DOHH2 (cell line): ENCODE data around the gene SLC5A4.

ENCODE experiments used
- H3F3A ChIP-seq: fragments of 200-600 bp; sonication (generic), shearing (Covaris generic); 2 replicates; pipeline ENCODE4 v1.6.0; 2016; ENCODE audit warnings: antibody characterized with exemption, mild to moderate bottlenecking; ENCODE audit not compliant: control insufficient read depth, insufficient read depth
- H3K27ac ChIP-seq: fragments of 200-600 bp; sonication (generic); 2 replicates; pipeline ENCODE4 v1.5.1; 2014; ENCODE audit warnings: low read depth, mild to moderate bottlenecking, low read length, moderate library complexity
- H3K27me3 ChIP-seq: fragments of 200-600 bp; sonication (generic); 2 replicates; pipeline ENCODE4 v1.6.1; 2014; ENCODE audit warnings: mild to moderate bottlenecking, low read length, mixed read lengths; ENCODE audit not compliant: control insufficient read depth
- H3K36me3 ChIP-seq: fragments of 200-600 bp; sonication (generic); 2 replicates; pipeline ENCODE4 v1.6.1; 2014; ENCODE audit warnings: mild to moderate bottlenecking, low read length, moderate library complexity, mixed read lengths; ENCODE audit not compliant: control insufficient read depth
- H3K4me1 ChIP-seq: fragments of 200-600 bp; sonication (generic); 2 replicates; pipeline ENCODE4 v1.6.1; 2014; ENCODE audit warnings: mild to moderate bottlenecking, low read length, mixed read lengths; ENCODE audit not compliant: control insufficient read depth
- H3K4me2 ChIP-seq: fragments of 200-600 bp; sonication (generic); 2 replicates; pipeline ENCODE4 v1.6.0; 2014; ENCODE audit warnings: mild to moderate bottlenecking, low read length, moderate library complexity
- H3K4me3 ChIP-seq: fragments of 200-600 bp; sonication (generic); 2 replicates; pipeline ENCODE4 v1.5.1; 2014; ENCODE audit warnings: mild to moderate bottlenecking, low read length, mixed read lengths
- H3K79me2 ChIP-seq: fragments of 200-600 bp; sonication (generic); 2 replicates; pipeline ENCODE4 v1.6.1; 2014; ENCODE audit warnings: mild to moderate bottlenecking, low read length, mixed read lengths; ENCODE audit not compliant: control insufficient read depth
- H3K9me2 ChIP-seq: fragments of 200-600 bp; sonication (generic); replicated peaks from 2 replicates; pipeline ENCODE4 v1.6.1; 2014; ENCODE audit warnings: mild to moderate bottlenecking, low read length, mixed read lengths; ENCODE audit not compliant: control insufficient read depth
- H3K9me3 ChIP-seq: fragments of 200-600 bp; sonication (generic); 2 replicates; pipeline ENCODE4 v1.6.1; 2014; ENCODE audit warnings: antibody characterized with exemption, low read length, mixed read lengths; ENCODE audit not compliant: control insufficient read depth, insufficient read depth
- H4K20me1 ChIP-seq: fragments of 200-600 bp; sonication (generic); 2 replicates; pipeline ENCODE4 v1.6.0; 2014; ENCODE audit warnings: low read depth, mild to moderate bottlenecking, antibody characterized with exemption, low read length, moderate library complexity; ENCODE audit not compliant: control insufficient read depth, insufficient read depth
- EZH2phosphoT487 ChIP-seq: fragments of 200-600 bp; sonication (generic); IDR thresholded peaks from 2 replicates; pipeline ENCODE4 v1.6.1; 2017; ENCODE audit warnings: borderline replicate concordance, mild to moderate bottlenecking, antibody characterized with exemption, low read length, moderate library complexity, mixed read lengths
- TF ChIP-seq, protein P1 (sequence below): fragments of 200-600 bp; sonication (generic); IDR thresholded peaks from one replicate; pipeline ENCODE4 v1.5.1; 2014; ENCODE audit warnings: antibody characterized with exemption, mild to moderate bottlenecking, low read depth, low read length; ENCODE audit not compliant: poor library complexity, severe bottlenecking

SLC5A4 gene

DNA sequence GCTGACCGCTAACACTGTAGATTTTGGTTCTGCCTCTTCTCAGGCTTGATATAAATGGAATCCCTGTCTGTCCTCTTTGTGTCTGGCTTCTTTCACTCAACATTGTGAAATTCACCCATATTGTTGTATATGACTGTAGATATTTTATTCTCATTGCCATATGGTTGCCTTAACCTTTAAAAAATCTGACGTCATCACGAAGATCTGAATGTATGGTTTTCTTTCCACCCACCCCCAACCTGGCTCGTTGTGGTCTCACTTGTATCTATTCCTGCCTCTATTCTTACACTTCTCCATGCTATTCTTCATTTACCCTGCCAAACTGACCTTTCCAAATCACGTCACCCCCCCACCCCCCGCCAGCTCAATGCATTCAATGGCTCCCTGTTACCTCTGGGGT is 74.1 kb downstream of the SLC5A4 start:
- Histone ChIP-seq H3K4me2 (no peak overlapping the region), H3K79me2 (no peaks in the 10 kb centered on the region), H3K27ac (no peak overlapping the region), H3K27me3 (0 out of 2 replicates have a peak, but pooled peaks cover 3% of the 10 kb centered on the region), H3K4me1 (no peaks in the 10 kb centered on the region), H3K9me3 (no peaks in the 10 kb centered on the region), H3K4me3 (no peak overlapping the region), H4K20me1 (no peaks in the 10 kb centered on the region), H3K9me2 (no peaks in the 10 kb centered on the region), H3F3A (no peaks in the 10 kb centered on the region), H3K36me3 (no peaks in the 10 kb centered on the region)
- TF ChIP-seq, protein P1, sequence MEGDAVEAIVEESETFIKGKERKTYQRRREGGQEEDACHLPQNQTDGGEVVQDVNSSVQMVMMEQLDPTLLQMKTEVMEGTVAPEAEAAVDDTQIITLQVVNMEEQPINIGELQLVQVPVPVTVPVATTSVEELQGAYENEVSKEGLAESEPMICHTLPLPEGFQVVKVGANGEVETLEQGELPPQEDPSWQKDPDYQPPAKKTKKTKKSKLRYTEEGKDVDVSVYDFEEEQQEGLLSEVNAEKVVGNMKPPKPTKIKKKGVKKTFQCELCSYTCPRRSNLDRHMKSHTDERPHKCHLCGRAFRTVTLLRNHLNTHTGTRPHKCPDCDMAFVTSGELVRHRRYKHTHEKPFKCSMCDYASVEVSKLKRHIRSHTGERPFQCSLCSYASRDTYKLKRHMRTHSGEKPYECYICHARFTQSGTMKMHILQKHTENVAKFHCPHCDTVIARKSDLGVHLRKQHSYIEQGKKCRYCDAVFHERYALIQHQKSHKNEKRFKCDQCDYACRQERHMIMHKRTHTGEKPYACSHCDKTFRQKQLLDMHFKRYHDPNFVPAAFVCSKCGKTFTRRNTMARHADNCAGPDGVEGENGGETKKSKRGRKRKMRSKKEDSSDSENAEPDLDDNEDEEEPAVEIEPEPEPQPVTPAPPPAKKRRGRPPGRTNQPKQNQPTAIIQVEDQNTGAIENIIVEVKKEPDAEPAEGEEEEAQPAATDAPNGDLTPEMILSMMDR: no peak
- TF ChIP-seq EZH2phosphoT487: no peak

DNA sequence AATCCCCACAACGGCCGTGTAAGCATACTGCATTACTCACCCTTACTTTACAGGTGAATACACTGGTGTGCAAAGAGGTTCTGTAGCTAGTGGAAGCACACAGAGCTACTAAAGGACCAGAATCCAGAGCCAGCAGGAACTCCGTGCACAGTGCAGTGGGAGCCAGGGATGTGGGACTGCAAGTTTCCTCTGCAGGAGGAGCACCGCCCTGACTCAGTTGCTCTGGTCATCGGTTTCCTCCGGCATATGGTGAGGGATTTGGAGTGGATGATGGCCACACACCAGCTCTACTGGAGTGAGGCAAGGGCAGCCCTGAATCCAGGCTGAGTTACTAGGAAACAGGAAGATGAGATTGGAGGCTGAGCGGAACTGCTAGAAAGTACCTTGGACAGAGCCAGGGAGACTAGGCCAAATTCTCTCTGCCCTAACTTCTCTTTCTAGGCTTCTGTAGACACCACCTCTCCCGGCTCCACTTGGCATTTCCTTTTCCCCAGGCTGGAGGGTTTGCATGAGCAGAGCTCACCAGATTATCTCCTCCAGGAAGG is 77.9 kb downstream of the SLC5A4 start:
- H3K9me2 ChIP-seq: no peaks in the 10 kb centered on the region
- no peaks in the 10 kb centered on the region for H4K20me1 ChIP-seq
- TF ChIP-seq, protein P1: no peak
- no peak for TF ChIP-seq EZH2phosphoT487
- H3K4me1 ChIP-seq: no peaks in the 10 kb centered on the region
- no peaks in the 10 kb centered on the region for H3F3A ChIP-seq
- no peak overlapping the region for H3K4me3 ChIP-seq
- H3K27ac ChIP-seq: no peak overlapping the region
- H3K36me3 ChIP-seq: no peaks in the 10 kb centered on the region
- no peak overlapping the region for H3K4me2 ChIP-seq
- H3K9me3 ChIP-seq: no peaks in the 10 kb centered on the region
- H3K27me3 ChIP-seq: 0 out of 2 replicates have a peak, but pooled peaks cover 3% of the 10 kb centered on the region
- H3K79me2 ChIP-seq: no peaks in the 10 kb centered on the region

DNA sequence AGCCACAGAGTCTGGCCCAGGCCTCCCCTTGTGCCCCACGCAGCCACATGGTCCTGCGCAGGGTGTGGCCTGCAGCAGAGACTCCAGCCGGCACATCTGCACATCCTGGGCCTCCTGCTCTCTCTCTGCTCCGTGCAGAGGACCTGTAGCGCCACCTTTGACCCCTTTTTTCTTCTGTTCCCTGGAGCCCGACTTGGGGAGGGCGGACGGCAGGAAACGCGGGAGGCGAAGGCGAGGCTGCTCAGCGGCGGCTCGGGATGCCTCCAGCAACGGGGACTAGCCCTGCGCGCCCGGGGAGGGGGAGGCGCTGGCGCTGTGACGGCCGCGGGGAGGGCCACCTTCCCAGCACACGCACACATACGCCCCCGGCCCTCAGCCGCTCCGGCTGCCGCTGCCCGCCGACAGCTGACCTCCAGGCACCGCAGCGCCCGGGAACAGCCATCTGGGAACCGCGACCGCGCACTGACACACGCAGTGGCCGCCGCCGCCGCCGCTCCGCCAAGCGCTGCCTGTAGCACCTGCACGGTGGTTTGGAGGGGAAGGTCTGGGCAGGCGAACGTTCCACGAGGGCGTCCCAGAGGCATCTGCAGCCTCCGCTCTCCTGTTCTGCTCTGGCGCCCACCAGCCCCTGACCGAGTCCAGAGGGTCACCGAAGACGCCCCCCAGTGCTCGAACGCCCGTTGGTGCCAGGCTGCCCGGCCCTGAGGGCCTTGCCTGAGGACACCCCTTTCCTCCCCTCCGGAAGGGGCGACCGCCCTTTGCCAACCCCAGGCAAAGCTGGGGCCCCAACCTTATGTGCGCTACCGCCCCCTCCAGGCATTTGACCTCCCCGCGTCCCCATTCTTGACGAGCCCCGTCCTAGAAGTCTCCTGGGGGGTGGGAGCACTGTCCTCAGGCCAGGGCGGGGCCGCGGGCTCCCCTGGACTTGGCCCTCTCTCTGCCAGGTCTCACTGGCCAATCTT is 79.2 kb downstream of the SLC5A4 start:
- no peak overlapping the region for H3K4me3 ChIP-seq
- H3K27ac ChIP-seq: no peak overlapping the region
- TF ChIP-seq, protein P1: no peak
- no peak for TF ChIP-seq EZH2phosphoT487
- no peak overlapping the region for H3K4me2 ChIP-seq
- no peaks in the 10 kb centered on the region for H3K9me3 ChIP-seq
- no peaks in the 10 kb centered on the region for H3F3A ChIP-seq
- H3K4me1 ChIP-seq: no peaks in the 10 kb centered on the region
- H3K9me2 ChIP-seq: no peaks in the 10 kb centered on the region
- no peaks in the 10 kb centered on the region for H3K79me2 ChIP-seq
- H4K20me1 ChIP-seq: no peaks in the 10 kb centered on the region
- 0 out of 2 replicates have a peak, but pooled peaks cover under 1% of the 10 kb centered on the region for H3K27me3 ChIP-seq
- H3K36me3 ChIP-seq: no peaks in the 10 kb centered on the region
